ENCODE measurements around the gene NCKAP5. TPM values are rescaled to one million over a fixed set of nuclear protein-coding genes. Genes with fewer than 3 reads are reported as not detected.

Gene NCKAP5
- total and polyA plus RNA-seq, 2 of the 8 experiments (the other 6 are each of a cell fraction or from before 2014, with no cell fraction given): 0.27 to 0.86 TPM

DNA sequence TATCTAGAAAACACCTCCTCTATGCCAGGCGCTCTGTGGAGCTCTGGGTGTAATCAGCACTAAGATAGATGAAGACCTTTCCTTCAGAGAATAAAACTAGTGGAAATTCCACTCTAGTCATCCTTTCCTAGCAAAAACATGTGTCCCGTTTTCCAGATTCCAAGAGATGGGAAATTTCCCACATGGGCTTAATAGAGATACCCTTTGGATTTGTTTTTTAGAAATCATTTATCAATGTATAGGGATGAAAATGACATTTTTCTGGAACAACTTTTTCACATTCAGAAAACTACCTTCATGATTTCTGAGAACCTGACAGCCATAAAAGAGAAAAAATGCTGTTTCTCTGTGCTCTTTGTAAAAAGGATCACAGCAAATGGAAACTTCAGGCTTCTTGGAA is 152.1 kb downstream of the NCKAP5 start:
- Histone ChIP-seq H3K4me1 (replicated peaks in 1 of 4; ENCODE audit: control insufficient read depth in 3 of 4, insufficient read depth in 4 of 4, low read length in 3 of 4) (peaks cover 0 to 4% (median 0%) of the 10 kb centered on the region in 4 experiments; a peak in 3 of 7 replicates), H3K4me2 (ENCODE audit: insufficient read depth in 1 of 2, low read depth in 2 of 2, low read length in 2 of 2) (no peak overlapping the region), H3K27me3 (replicated peaks in 1 of 4; ENCODE audit: control insufficient read depth in 3 of 4, extremely low read depth in 1 of 4, insufficient read depth in 3 of 4, low read length in 3 of 4) (no peaks in the 10 kb centered on the region; a peak in 2 of 7 replicates), H3K4me3 (ENCODE audit: extremely low read depth in 1 of 4, insufficient read depth in 2 of 4, low read depth in 3 of 4, low read length in 4 of 4) (no peak overlapping the region), H4K5ac (ENCODE audit: insufficient read length, low read depth, low read length) (no peak overlapping the region), H4K20me1 (replicated peaks in 1 of 2; ENCODE audit: control insufficient read depth in 1 of 2, insufficient read depth in 2 of 2, low read length in 2 of 2) (no peaks in the 10 kb centered on the region), H3K9ac (replicated peaks in 1 of 4; ENCODE audit: extremely low read depth in 1 of 4, low read depth in 3 of 4, low read length in 3 of 4) (no peak overlapping the region), H2AK5ac (ENCODE audit: low read depth, low read length) (no peak overlapping the region), H3K79me2 (ENCODE audit: control insufficient read depth in 1 of 2, insufficient read depth in 2 of 2, low read length in 2 of 2) (no peaks in the 10 kb centered on the region), H3K4ac (replicated peaks; ENCODE audit: insufficient read length, low read depth, low read length) (no peak overlapping the region), H2AFZ (ENCODE audit: low read length) (no peak overlapping the region), H3K14ac (ENCODE audit: insufficient read length) (no peak overlapping the region), H2BK12ac (ENCODE audit: low read depth, low read length) (no peak overlapping the region), H3K56ac (replicated peaks; ENCODE audit: insufficient read length, low read depth, low read length) (no peak overlapping the region), H3K27ac (ENCODE audit: low read depth, low read length) (no peak overlapping the region), H3K23me2 (ENCODE audit: low read depth, low read length) (no peaks in the 10 kb centered on the region), H3K9me3 (ENCODE audit: insufficient read depth in 2 of 2, low read depth in 1 of 2, low read length in 1 of 2) (no peaks in the 10 kb centered on the region), H3K23ac (ENCODE audit: insufficient read length) (no peak overlapping the region), H3K36me3 (ENCODE audit: control insufficient read depth in 2 of 4, insufficient read depth in 4 of 4, low read length in 3 of 4) (no peaks in the 10 kb centered on the region), H3K79me1 (ENCODE audit: low read depth, low read length) (no peaks in the 10 kb centered on the region), H4K8ac (ENCODE audit: extremely low read depth, insufficient read depth, low read length) (no peak overlapping the region), H3K18ac (ENCODE audit: extremely low read depth, low read length) (no peak overlapping the region), H2BK20ac (ENCODE audit: low read length) (no peak overlapping the region), H2BK15ac (ENCODE audit: low read length) (no peak overlapping the region), H4K91ac (replicated peaks; ENCODE audit: insufficient read length, low read length) (no peak overlapping the region), H2BK120ac (replicated peaks; ENCODE audit: low read depth, low read length) (no peak overlapping the region), H2BK5ac (ENCODE audit: low read depth, low read length) (no peak overlapping the region)
- ChIA-PET POLR2A (ENCODE audit: partially characterized antibody) (no interaction called here), CTCF (ENCODE audit: partially characterized antibody) (interaction anchor here (0.6 kb wide), 1 partner anchor 471 kb away, joined by 5 read pairs; no protein-coding TSS in a partner anchor)
- no peak for DNase-seq (ENCODE audit: low read depth in 1 of 2, low spot score in 2 of 2)
- 88% methylated on average over 2 of the region's 2 CpGs; no CpG with 5 or more reads in 1 of the 2 experiments for WGBS, 2 experiments (ENCODE audit: extremely low coverage in 1 of 2, insufficient coverage in 1 of 2, insufficient read length in 1 of 2, insufficient replicate concordance in 2 of 2, low coverage in 1 of 2, low lambda C conversion rate in 2 of 2, missing lambda C conversion rate in 1 of 2)
- no peak for FAIRE-seq
- no peak for TF ChIP-seq JUND (IDR thresholded peaks at IDR 0.05; ENCODE audit: low read length)
- no peak for TF ChIP-seq CBX5 (IDR thresholded peaks at IDR 0.05; ENCODE audit: low read depth, low read length)
- no peak for TF ChIP-seq CTBP2 (IDR thresholded peaks at IDR 0.05; ENCODE audit: borderline replicate concordance, insufficient read depth, insufficient read length, low read length)
- no peak for TF ChIP-seq BCL11A (IDR thresholded peaks at IDR 0.05; ENCODE audit: low read depth in 2 of 2, low read length in 2 of 2)
- no peak for TF ChIP-seq TBP (IDR thresholded peaks at IDR 0.05; ENCODE audit: low read depth, low read length)
- TF ChIP-seq SIN3A (conservative IDR thresholded peaks at IDR 0.05 in 1 of 2, IDR thresholded peaks at IDR 0.05 in 1 of 2; ENCODE audit: low read depth in 1 of 2, low read length in 2 of 2): no peak
- TF ChIP-seq SP2 (IDR thresholded peaks at IDR 0.05; ENCODE audit: low read length): no peak
- no peak for TF ChIP-seq POU5F1 (IDR thresholded peaks at IDR 0.05; ENCODE audit: low read depth, low read length)
- TF ChIP-seq POLR2AphosphoS5 (IDR thresholded peaks at IDR 0.05; ENCODE audit: low read depth, low read length): no peak
- TF ChIP-seq RAD21 (IDR thresholded peaks at IDR 0.05 in 1 of 2, conservative IDR thresholded peaks at IDR 0.05 in 1 of 2; ENCODE audit: low read depth in 2 of 2, low read length in 2 of 2): no peak
- TF ChIP-seq TCF12 (IDR thresholded peaks at IDR 0.05; ENCODE audit: low read depth, low read length): no peak
- no peak for TF ChIP-seq CBX8 (IDR thresholded peaks at IDR 0.05; ENCODE audit: borderline replicate concordance, low read depth, low read length)
- no peak for TF ChIP-seq PHF8 (conservative IDR thresholded peaks at IDR 0.05; ENCODE audit: low read depth, low read length)
